Activated naive CD4-positive, alpha-beta T cell (primary cell): ENCODE results near the gene CXCL6.

Experiments used
- DNase-seq, 4 experiments: peaks; one replicate each; lab custom pipeline; 2025; lab: John Stamatoyannopoulos, UW

CXCL6 gene

GRCh38 chr4:73868206-73869129 lies 32.0 kb downstream of the CXCL6 start:
- DNase-seq, result no peak

GRCh38 chr4:73869130-73870055 lies 32.9 kb downstream of the CXCL6 start, which contains the start of gene CXCL1:
Gene CXCL1, plus strand, starts transcription at chr4:73869393. Its CDS starts 78 bp downstream, at chr4:73869471.
- no peak for DNase-seq

GRCh38 chr4:73870260-73870659 lies 33.8 kb downstream of the CXCL6 start:
- DNase-seq, result no peak

GRCh38 chr4:73870768-73871167 lies 34.3 kb downstream of the CXCL6 start:
- DNase-seq, result no peak

- no peak for DNase-seq
These were observed 35.2 kb downstream of the CXCL6 start for GRCh38 chr4:73871511-73872310.

- DNase-seq, result no peak
These were observed 36.0 kb downstream of the CXCL6 start for GRCh38 chr4:73872316-73873108.

GRCh38 chr4:73874386-73874785 lies 37.9 kb downstream of the CXCL6 start:
- DNase-seq, result no peak

GRCh38 chr4:73875401-73875800 lies 38.9 kb downstream of the CXCL6 start:
- DNase-seq, result no peak

- DNase-seq, result no peak
These were observed 46.8 kb downstream of the CXCL6 start for GRCh38 chr4:73883306-73883705.

- DNase-seq, result no peak
These were observed 49.2 kb downstream of the CXCL6 start for GRCh38 chr4:73885574-73886267.
